Kidney (tissue), 14 donors: ENCODE data around the gene STAMBPL1. TPM values are rescaled to one million over a fixed set of nuclear protein-coding genes. Genes with fewer than 3 reads are reported as not detected.

Experiments
- DNase-seq, 5 donors: peaks; one replicate each; pipeline ENCODE4 v3.0.0-alpha.2; 2013 to 2020
- FAIRE-seq: peaks from 2 replicates; lab custom pipeline; 2012; peaks lifted over from hg19 to GRCh38; lab: Jason Lieb, UNC
- H3K27ac ChIP-seq, 2 donors: one replicate each; pipeline ENCODE4 v1.7.0; 2013; ENCODE audit warnings: low read depth in 2 of 2, low read length in 2 of 2, inconsistent platforms in 1 of 2
- H3K27me3 ChIP-seq: one replicate; pipeline ENCODE4 v1.7.1; 2013; ENCODE audit warnings: low read length, inconsistent platforms; ENCODE audit not compliant: control insufficient read depth, insufficient read depth
- H3K36me3 ChIP-seq, 3 donors: one replicate each; pipeline versions ENCODE4 v1.7.0 to v1.7.1; 2013; ENCODE audit warnings: low read length in 3 of 3, control low read depth in 1 of 3, inconsistent platforms in 1 of 3; ENCODE audit not compliant: insufficient read depth in 3 of 3, control insufficient read depth in 2 of 3
- H3K4me1 ChIP-seq, 3 donors: one replicate each; pipeline versions ENCODE4 v1.7.0 to v1.7.1; 2013; ENCODE audit warnings: low read length in 3 of 3, inconsistent platforms in 1 of 3, low read depth in 1 of 3; ENCODE audit not compliant: control insufficient read depth in 2 of 3, insufficient read depth in 2 of 3
- H3K4me3 ChIP-seq, 3 donors: one replicate each; pipeline versions ENCODE4 v1.7.0 to v1.8.1; 2013; ENCODE audit warnings: low read length in 3 of 3, control low read depth in 1 of 3, inconsistent platforms in 1 of 3
- H3K9ac ChIP-seq, 3 donors: one replicate each; pipeline versions ENCODE4 v1.7.0 to v1.7.1; 2013; ENCODE audit warnings: low read length in 3 of 3, control low read depth in 1 of 3, inconsistent platforms in 1 of 3
- H3K9me3 ChIP-seq, 3 donors: one replicate each; pipeline versions ENCODE4 v1.7.0 to v1.7.1; 2013; ENCODE audit warnings: low read length in 3 of 3, control low read depth in 1 of 3, inconsistent platforms in 1 of 3; ENCODE audit not compliant: control insufficient read depth in 2 of 3, insufficient read depth in 1 of 3
- CTCF ChIP-seq: IDR thresholded peaks from 3 replicates; pipeline ENCODE4 v1.5.1; 2012; ENCODE audit warnings: mild to moderate bottlenecking, moderate library complexity, borderline replicate concordance; ENCODE audit not compliant: insufficient read depth; ENCODE audit errors: extremely low read depth
- intact Hi-C: fragments of 100-400 bp; cut with DNase I; formaldehyde crosslinking; loops from one replicate; pipeline ENCODE4 v1.11.1; 2022
- polyA plus RNA-seq: library from polyadenylated mRNA; stranded (reverse); fragments of 350-450 nt; fragmentation: Illumina TruSeq; extraction: RNeasy Lipid Tissue Mini Kit (QIAGEN cat#74804); gene quantifications from one replicate; pipeline ENCODE4 v1.2.3, GENCODE V29; 2014; ENCODE audit warnings: low read depth, low replicate concordance; ENCODE audit not compliant: insufficient read depth
- total RNA-seq: library from RNA; stranded (reverse); fragmentation: NEBNext Ultra II Directional; extraction: Animal tissue kit (Norgen Biotek cat#: 25700); gene quantifications from one replicate; pipeline ENCODE4 v1.2.1, GENCODE V29; 2021
- donor health status: control.
- donor health status: control.
- donor health status: control.
- donor health status: control.
- donor health status: control.
- donor health status: DM: yes; HTN: yes; CAD: no.
- donor health status: Normal renal cell carcinoma (clear cell type).

The STAMBPL1 gene
- total and polyA plus RNA-seq, 2 donors from 2014 or later: 3.0 to 6.9 TPM

DNA sequence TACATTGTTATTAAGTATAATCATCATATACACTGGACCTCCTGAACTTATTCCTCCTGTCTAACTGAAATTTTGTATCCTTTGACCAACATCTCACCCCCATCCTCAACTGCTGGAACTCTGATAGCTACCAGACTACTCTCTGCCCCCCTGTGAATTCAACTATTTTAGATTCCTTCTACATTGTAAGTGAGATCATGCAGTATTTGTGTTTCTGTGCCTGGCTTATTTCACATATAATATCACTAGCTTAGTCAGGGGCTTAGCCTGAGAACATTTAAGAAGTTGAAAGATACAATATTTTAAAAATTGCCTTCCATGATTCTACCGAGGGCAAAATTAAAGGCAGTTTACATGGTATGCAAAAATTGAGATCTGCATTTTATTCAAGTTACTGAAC is 26.9 kb downstream of the STAMBPL1 start:
- no peaks in the 10 kb centered on the region for H3K36me3 ChIP-seq
- intact Hi-C loops: no loop called here
- no peaks in the 10 kb centered on the region for H3K9me3 ChIP-seq
- H3K4me3 ChIP-seq: no peak overlapping the region
- no peak for TF ChIP-seq CTCF
- DNase-seq (no peak), FAIRE-seq (no peak)
- H3K9ac ChIP-seq: no peak overlapping the region
- no peaks in the 10 kb centered on the region for H3K27me3 ChIP-seq
- H3K27ac ChIP-seq: no peak overlapping the region
- peaks cover 0 to 2% (median 0%) of the 10 kb centered on the region in 3 donors for H3K4me1 ChIP-seq

DNA sequence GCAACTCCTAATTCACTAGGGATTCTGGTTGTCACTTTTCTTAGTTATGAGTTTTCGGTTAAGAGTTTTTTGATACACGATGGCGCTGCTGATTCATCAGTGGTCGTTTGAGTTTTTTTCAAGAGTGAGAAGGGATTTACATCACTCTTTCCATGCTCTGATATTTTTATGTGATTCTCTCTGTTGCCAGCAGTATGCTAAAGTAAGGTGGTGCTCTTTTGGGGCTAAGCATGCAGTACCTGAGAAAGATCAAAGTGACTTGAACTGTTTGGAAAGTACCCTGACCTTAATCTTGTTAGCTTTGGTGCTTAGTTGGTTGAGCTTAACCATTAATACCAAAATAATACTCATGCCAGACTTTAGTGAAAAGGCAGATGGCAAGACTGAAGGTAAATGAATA is 28.1 kb downstream of the STAMBPL1 start:
- Histone ChIP-seq H3K9me3 (no peaks in the 10 kb centered on the region), H3K4me3 (no peak overlapping the region), H3K36me3 (no peaks in the 10 kb centered on the region), H3K27me3 (no peaks in the 10 kb centered on the region), H3K27ac (no peak overlapping the region), H3K9ac (no peak overlapping the region), H3K4me1 (no peaks in the 10 kb centered on the region)
- intact Hi-C loops: no loop called here
- TF ChIP-seq CTCF: no peak
- DNase-seq: no peak
- FAIRE-seq: no peak

- no peak for FAIRE-seq
Observed at GRCh38 chr10:88911116-88911515, 31.1 kb downstream of the STAMBPL1 start.

More at GRCh38 chr10:88911116-88911515, 31.1 kb downstream of the STAMBPL1 start:
- intact Hi-C loops: no loop called here
- Histone ChIP-seq H3K36me3 (no peaks in the 10 kb centered on the region), H3K4me1 (no peaks in the 10 kb centered on the region), H3K9me3 (no peaks in the 10 kb centered on the region), H3K27me3 (no peaks in the 10 kb centered on the region), H3K27ac (no peak overlapping the region), H3K4me3 (no peak overlapping the region), H3K9ac (no peak overlapping the region)
- TF ChIP-seq CTCF: no peak
- no peak for DNase-seq
